OCI-M1 (cell line): Measurements from ENCODE around the gene TWNK.

ENCODE experiments used
- DNase-seq: peaks from one replicate; lab custom pipeline; 2025; lab: John Stamatoyannopoulos, UW

TWNK gene

GRCh38 chr10:100996678-100997359, 9.5 kb downstream of the TWNK start:
- peak; percentile 75 for DNase-seq

GRCh38 chr10:100997360-100998182, 10.2 kb downstream of the TWNK start:
- DNase-seq, result peak; percentile 94

GRCh38 chr10:100998183-100998990, 11.0 kb downstream of the TWNK start:
- peak; percentile 91 for DNase-seq

GRCh38 chr10:100998991-100999741, 11.8 kb downstream of the TWNK start:
- DNase-seq, result peak; percentile 88

GRCh38 chr10:100999742-101000126, 12.4 kb downstream of the TWNK start, which contains the start of gene LZTS2:
Gene LZTS2, plus strand, starts transcription at chr10:100999808. Its CDS starts 2,731 bp downstream, at chr10:101002539.
- DNase-seq, result no peak

GRCh38 chr10:101000127-101000914, 13.0 kb downstream of the TWNK start:
- DNase-seq, result peak; percentile 41

- DNase-seq, result no peak
Observed at GRCh38 chr10:101000915-101001658, 13.7 kb downstream of the TWNK start.

- no peak for DNase-seq
Observed at GRCh38 chr10:101001659-101002035, 14.3 kb downstream of the TWNK start.

- DNase-seq, result no peak
Observed at GRCh38 chr10:101002456-101002855, 15.1 kb downstream of the TWNK start.

GRCh38 chr10:101003639-101004206, 16.4 kb downstream of the TWNK start:
- no peak for DNase-seq

GRCh38 chr10:101005361-101005760, 18.0 kb downstream of the TWNK start:
- no peak for DNase-seq

- DNase-seq, result no peak
Observed at GRCh38 chr10:101005869-101006567, 18.7 kb downstream of the TWNK start.

GRCh38 chr10:101006593-101007098, 19.3 kb downstream of the TWNK start:
- DNase-seq, result no peak

- DNase-seq, result no peak
Observed at GRCh38 chr10:101007099-101007711, 19.9 kb downstream of the TWNK start.

- no peak for DNase-seq
Observed at GRCh38 chr10:101007915-101008822, 20.8 kb downstream of the TWNK start.

GRCh38 chr10:101008823-101009423, 21.6 kb downstream of the TWNK start:
- no peak for DNase-seq

GRCh38 chr10:101010329-101010728, 23.0 kb downstream of the TWNK start:
- no peak for DNase-seq
